Muscle layer of colon (tissue), 2 donors: ENCODE data around the gene MCMBP.

Experiments used
- H3K27ac ChIP-seq: one replicate; pipeline ENCODE4 v1.7.0; 2013; ENCODE audit warnings: low read depth, mild to moderate bottlenecking, low read length, moderate library complexity
- H3K27me3 ChIP-seq, 2 donors: one replicate each; pipeline ENCODE4 v1.7.0; 2013; ENCODE audit warnings: low read length in 2 of 2, mild to moderate bottlenecking in 2 of 2; ENCODE audit not compliant: insufficient read depth in 2 of 2, control insufficient read depth in 1 of 2
- H3K36me3 ChIP-seq: one replicate; pipeline ENCODE4 v1.7.0; 2013; ENCODE audit warnings: mild to moderate bottlenecking, low read length; ENCODE audit not compliant: insufficient read depth
- H3K4me1 ChIP-seq: one replicate; pipeline ENCODE4 v1.7.0; 2013; ENCODE audit warnings: mild to moderate bottlenecking, low read length; ENCODE audit not compliant: insufficient read depth
- H3K4me3 ChIP-seq, 2 donors: one replicate each; pipeline ENCODE4 v1.7.0; 2013; ENCODE audit warnings: low read length in 2 of 2, low read depth in 1 of 2, mild to moderate bottlenecking in 1 of 2, moderate library complexity in 1 of 2
- H3K9ac ChIP-seq: one replicate; pipeline ENCODE4 v1.7.0; 2013; ENCODE audit warnings: low read length
- H3K9me3 ChIP-seq: one replicate; pipeline ENCODE4 v1.7.0; 2013; ENCODE audit warnings: mild to moderate bottlenecking, low read length
- donor health status: abdominal sarcoma.
- donor health status: Adenocarcinoma of cecum.

MCMBP gene

DNA sequence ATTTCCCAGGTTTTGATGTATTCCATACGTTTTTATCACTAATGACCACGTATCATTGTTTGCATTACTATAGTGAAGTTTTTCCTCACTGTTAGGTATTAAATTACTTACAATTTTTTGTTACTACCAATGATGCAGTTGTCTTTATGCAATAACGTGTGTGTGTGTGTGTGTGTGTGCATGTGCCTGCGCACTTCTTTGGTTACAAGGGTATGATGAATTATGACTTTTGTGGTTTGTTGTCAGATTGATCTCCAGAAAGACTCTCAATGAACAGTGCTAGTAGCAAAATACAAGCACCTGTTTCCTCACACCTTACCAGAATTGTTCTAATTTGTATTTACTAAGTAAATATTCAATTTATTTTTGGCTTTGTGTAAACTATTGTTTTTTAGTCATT lies 51.5 kb downstream of the MCMBP start:
- Histone ChIP-seq H3K4me3 (no peak overlapping the region), H3K9me3 (no peaks in the 10 kb centered on the region), H3K4me1 (no peaks in the 10 kb centered on the region), H3K27ac (no peak overlapping the region), H3K9ac (no peak overlapping the region), H3K36me3 (peaks cover 13% of the 10 kb centered on the region), H3K27me3 (no peaks in the 10 kb centered on the region)

DNA sequence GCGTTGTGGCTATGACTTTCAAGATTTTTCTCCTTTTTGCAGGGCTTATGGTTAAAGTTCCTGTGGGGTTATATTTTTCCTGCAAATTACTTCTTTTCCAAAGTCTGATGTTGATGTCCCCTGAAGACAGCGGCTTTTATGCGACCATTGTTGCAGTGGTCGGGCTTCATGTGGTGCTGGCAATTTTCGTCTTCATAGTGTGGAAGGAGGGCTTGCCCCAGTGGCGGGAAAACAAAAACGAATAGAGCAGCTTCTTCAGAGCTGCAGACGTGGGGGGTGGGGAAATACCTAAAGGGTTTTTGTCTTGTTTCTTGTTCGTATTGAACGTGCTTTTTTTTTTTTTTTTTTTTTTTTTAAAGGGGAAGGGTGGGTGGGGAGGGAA lies 53.8 kb downstream of the MCMBP start:
- Histone ChIP-seq H3K27ac (no peak overlapping the region), H3K4me3 (peak overlapping the region; percentile 11 to 29), H3K36me3 (peaks cover 15% of the 10 kb centered on the region)

GRCh38 chr10:119817991-119818888 lies 54.4 kb downstream of the MCMBP start:
- peaks cover 12% of the 10 kb centered on the region for H3K36me3 ChIP-seq
- H3K27ac ChIP-seq, result peak overlapping the region; percentile 27
- H3K9ac ChIP-seq, result no peak overlapping the region
- H3K4me3 ChIP-seq, result peak overlapping the region; percentile 11 to 29
- no peaks in the 10 kb centered on the region for H3K4me1 ChIP-seq
- no peaks in the 10 kb centered on the region for H3K27me3 ChIP-seq
- no peaks in the 10 kb centered on the region for H3K9me3 ChIP-seq

More for the DNA sequence above, 53.8 kb downstream of the MCMBP start:
- H3K9ac ChIP-seq, result no peak overlapping the region
- H3K4me1 ChIP-seq, result no peaks in the 10 kb centered on the region
- H3K9me3 ChIP-seq, result no peaks in the 10 kb centered on the region
- no peaks in the 10 kb centered on the region for H3K27me3 ChIP-seq

DNA sequence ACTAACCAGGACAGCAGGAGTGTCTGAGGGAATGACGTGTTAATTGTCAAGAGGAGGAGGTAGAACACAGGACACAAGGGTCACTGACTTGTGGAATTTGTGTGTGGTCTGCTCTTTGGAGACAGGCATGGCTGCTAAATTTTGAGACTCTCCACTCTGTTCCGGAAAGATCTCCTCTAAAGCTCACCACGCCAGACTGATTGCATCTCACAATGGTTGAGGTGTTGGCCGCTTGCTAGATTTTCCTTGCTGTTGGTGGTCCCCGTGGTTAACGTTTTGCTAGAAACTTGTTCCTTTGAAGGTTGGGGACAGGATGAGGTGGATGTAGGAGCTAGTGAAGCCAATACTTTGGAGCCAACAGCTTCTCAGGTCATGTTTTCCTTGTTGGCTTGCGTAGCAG lies 57.0 kb downstream of the MCMBP start:
- no peak overlapping the region for H3K27ac ChIP-seq
- H3K27me3 ChIP-seq, result no peaks in the 10 kb centered on the region
- peaks cover 6% of the 10 kb centered on the region for H3K36me3 ChIP-seq
- H3K4me1 ChIP-seq, result no peaks in the 10 kb centered on the region
- H3K9ac ChIP-seq, result no peak overlapping the region
- H3K4me3 ChIP-seq, result no peak overlapping the region
- no peaks in the 10 kb centered on the region for H3K9me3 ChIP-seq

GRCh38 chr10:119812684-119813083 lies 60.0 kb downstream of the MCMBP start:
- Histone ChIP-seq H3K9me3 (no peaks in the 10 kb centered on the region), H3K4me3 (no peak overlapping the region), H3K36me3 (peaks cover 12% of the 10 kb centered on the region), H3K4me1 (no peaks in the 10 kb centered on the region), H3K9ac (no peak overlapping the region), H3K27ac (no peak overlapping the region), H3K27me3 (no peaks in the 10 kb centered on the region)

DNA sequence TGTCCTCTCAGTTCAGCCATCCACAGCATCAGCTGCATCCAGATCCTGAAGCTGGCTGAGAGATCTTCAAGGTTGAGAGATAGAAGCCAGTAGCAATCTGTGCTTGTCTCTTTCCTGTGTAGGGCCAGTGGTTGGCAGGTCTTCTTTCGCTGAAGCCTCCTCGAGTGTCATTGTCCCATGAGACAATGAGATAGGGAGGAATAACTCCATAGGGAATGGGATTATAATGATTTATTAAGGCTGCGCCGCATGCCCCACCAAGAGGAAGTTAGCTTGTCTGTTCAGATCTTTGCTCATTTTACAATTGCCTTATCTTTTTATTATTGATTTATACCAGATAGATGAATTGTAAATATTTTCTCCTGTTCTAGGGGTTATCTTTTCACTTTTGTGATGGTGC lies 61.5 kb downstream of the MCMBP start:
- no peak overlapping the region for H3K27ac ChIP-seq
- H3K27me3 ChIP-seq, result no peaks in the 10 kb centered on the region
- no peak overlapping the region for H3K9ac ChIP-seq
- no peaks in the 10 kb centered on the region for H3K9me3 ChIP-seq
- H3K4me3 ChIP-seq, result no peak overlapping the region
- peaks cover 12% of the 10 kb centered on the region for H3K36me3 ChIP-seq
- H3K4me1 ChIP-seq, result no peaks in the 10 kb centered on the region

DNA sequence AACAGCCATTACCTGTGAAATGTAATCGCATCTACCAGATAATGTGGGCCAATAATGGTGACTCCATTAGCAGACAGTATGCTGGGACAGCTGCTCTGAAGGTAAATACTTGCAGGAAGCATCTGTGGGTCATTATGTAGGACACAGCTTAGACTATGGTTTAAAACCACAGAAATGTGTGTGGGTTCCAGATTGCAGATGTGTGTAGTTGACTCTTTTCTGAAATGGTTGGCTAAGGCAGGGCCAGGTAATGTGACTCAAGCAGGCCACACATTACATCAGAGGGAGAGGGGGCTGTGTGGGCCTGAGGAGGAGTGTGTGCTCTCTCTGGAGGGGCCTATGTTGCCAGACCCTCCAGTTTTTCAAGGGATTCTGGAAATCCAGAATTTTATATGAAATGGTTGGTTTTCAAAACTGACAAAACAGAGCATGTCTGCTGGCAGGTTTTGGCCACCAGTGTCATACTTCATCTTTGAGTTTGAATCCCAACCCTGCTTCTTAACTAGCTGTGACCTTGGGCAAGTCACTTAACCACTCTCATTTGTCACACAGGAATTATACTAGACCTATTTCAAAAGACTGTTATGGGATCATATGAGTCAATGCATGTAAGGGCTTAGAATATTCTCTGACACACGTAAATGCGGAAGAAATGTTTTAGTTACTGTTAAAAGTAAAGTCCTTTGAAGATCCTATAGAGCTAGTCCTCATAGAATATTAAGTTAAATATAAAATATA lies 64.5 kb downstream of the MCMBP start:
- H3K27ac ChIP-seq, result no peak overlapping the region
- H3K36me3 ChIP-seq, result peaks cover 6% of the 10 kb centered on the region
- H3K4me3 ChIP-seq, result no peak overlapping the region

DNA sequence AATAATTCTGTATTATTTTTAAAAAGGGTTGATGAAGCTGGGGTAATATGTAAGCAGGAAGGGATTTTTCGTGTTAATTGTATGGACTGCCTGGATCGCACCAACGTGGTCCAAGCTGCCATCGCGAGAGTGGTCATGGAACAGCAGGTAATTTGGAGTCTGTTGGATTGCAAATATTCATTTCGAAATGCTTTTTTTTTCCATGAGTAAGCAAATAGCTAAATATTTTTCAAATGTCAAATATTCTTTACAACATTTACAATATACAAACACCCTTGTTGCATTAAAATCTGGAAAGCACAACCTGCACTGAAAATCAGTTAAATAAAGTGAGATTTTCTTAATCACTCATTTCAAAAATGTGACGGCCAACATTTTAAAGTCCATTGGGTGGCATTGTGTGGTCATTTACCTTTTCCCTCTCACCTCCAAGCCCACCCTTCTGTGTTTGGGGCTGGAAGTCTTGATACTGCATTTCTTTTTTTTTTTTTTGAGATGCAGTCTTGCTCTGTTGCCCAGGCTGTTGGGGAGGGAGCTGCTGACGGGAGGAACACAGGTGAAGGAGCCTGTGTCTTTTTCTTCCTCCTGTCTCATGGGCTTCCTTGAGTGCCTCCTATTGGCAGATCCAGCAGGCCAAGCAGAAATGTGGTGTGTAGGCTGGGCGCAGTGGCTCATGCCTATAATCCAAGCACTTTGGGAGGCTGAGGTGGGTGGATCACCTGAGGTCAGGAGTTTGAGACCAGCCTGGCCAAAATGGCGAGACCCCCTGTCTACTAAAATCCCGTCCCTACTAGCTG lies 66.1 kb downstream of the MCMBP start:
- Histone ChIP-seq H3K4me1 (peaks cover 4% of the 10 kb centered on the region), H3K9ac (no peak overlapping the region), H3K27me3 (no peaks in the 10 kb centered on the region), H3K4me3 (no peak overlapping the region), H3K27ac (no peak overlapping the region), H3K36me3 (peaks cover 6% of the 10 kb centered on the region), H3K9me3 (no peaks in the 10 kb centered on the region)

More for the DNA sequence above, 64.5 kb downstream of the MCMBP start:
- no peaks in the 10 kb centered on the region for H3K27me3 ChIP-seq
- peaks cover under 1% of the 10 kb centered on the region for H3K4me1 ChIP-seq
- H3K9ac ChIP-seq, result no peak overlapping the region
- no peaks in the 10 kb centered on the region for H3K9me3 ChIP-seq

DNA sequence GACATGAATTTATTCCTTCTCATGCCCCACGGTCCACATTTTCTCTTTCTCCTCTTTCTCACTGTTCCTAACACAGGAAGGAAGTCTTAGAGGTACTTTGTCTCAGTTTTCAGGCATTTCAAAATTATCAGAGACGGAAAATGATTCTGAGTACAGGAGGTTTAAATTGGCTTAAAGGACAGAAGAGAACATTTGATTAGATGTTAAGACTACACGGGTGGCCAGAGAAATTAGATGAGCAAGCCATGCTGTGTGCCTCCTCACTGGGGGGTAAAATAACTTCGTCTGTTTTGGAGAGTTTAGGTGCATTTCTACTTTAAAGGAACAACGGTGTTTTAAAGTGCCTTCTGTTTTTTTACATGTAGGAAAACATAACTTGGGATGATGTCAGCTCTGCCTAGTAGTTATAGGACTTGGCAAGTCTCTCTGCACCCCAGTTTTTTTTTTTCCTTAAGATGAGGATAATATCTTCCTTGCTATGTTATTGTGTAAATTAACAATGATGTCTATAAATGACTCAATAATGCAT lies 66.9 kb downstream of the MCMBP start:
- H3K9me3 ChIP-seq, result no peaks in the 10 kb centered on the region
- no peak overlapping the region for H3K27ac ChIP-seq
- H3K27me3 ChIP-seq, result no peaks in the 10 kb centered on the region
- peaks cover 4% of the 10 kb centered on the region for H3K4me1 ChIP-seq
- H3K9ac ChIP-seq, result no peak overlapping the region
- no peak overlapping the region for H3K4me3 ChIP-seq
- H3K36me3 ChIP-seq, result peaks cover 6% of the 10 kb centered on the region

- peaks cover 4% of the 10 kb centered on the region for H3K4me1 ChIP-seq
- H3K27me3 ChIP-seq, result no peaks in the 10 kb centered on the region
- H3K4me3 ChIP-seq, result no peak overlapping the region
- H3K9ac ChIP-seq, result no peak overlapping the region
- H3K36me3 ChIP-seq, result peaks cover 5% of the 10 kb centered on the region
- H3K27ac ChIP-seq, result no peak overlapping the region
- H3K9me3 ChIP-seq, result no peaks in the 10 kb centered on the region
Observed at GRCh38 chr10:119803264-119803663, 69.4 kb downstream of the MCMBP start.

- Histone ChIP-seq H3K4me1 (peaks cover 4% of the 10 kb centered on the region), H3K27me3 (no peaks in the 10 kb centered on the region), H3K9me3 (no peaks in the 10 kb centered on the region), H3K9ac (no peak overlapping the region), H3K36me3 (peaks cover 3% of the 10 kb centered on the region), H3K27ac (no peak overlapping the region), H3K4me3 (no peak overlapping the region)
Observed at GRCh38 chr10:119801998-119802538, 70.6 kb downstream of the MCMBP start.
